Peyer's patch (tissue), 4 donors: ENCODE data around the gene VGLL2.

ENCODE experiments used
- POLR2A ChIP-seq, 2 donors: fragments of 450-650 bp; IDR thresholded peaks; one replicate each; pipeline ENCODE4 v1.5.1; 2017; ENCODE audit warnings: antibody characterized with exemption in 2 of 2, mild to moderate bottlenecking in 2 of 2, moderate library complexity in 2 of 2
- TF ChIP-seq, protein P1 (sequence below), 6 experiments: fragments of 450-650 bp in 4 of 6; fragments of 200-600 bp in 2 of 6; sonication (generic) in 1 of 6; IDR thresholded peaks; one replicate each; pipeline ENCODE4 v1.5.1; 2017 to 2019; ENCODE audit warnings: antibody characterized with exemption in 6 of 6, mild to moderate bottlenecking in 3 of 6, moderate library complexity in 1 of 6

GRCh38 chr6:117222861-117223260 lies 42.5 kb upstream of the VGLL2 start:
- TF ChIP-seq, protein P1, sequence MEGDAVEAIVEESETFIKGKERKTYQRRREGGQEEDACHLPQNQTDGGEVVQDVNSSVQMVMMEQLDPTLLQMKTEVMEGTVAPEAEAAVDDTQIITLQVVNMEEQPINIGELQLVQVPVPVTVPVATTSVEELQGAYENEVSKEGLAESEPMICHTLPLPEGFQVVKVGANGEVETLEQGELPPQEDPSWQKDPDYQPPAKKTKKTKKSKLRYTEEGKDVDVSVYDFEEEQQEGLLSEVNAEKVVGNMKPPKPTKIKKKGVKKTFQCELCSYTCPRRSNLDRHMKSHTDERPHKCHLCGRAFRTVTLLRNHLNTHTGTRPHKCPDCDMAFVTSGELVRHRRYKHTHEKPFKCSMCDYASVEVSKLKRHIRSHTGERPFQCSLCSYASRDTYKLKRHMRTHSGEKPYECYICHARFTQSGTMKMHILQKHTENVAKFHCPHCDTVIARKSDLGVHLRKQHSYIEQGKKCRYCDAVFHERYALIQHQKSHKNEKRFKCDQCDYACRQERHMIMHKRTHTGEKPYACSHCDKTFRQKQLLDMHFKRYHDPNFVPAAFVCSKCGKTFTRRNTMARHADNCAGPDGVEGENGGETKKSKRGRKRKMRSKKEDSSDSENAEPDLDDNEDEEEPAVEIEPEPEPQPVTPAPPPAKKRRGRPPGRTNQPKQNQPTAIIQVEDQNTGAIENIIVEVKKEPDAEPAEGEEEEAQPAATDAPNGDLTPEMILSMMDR (IDR thresholded peaks at IDR 0.05) = no peak
- no peak for TF ChIP-seq POLR2A (IDR thresholded peaks at IDR 0.05)
